Glutamatergic neuron (in vitro differentiated cells): ENCODE results near the gene RAP1GAP2. TPM values are rescaled to one million over a fixed set of nuclear protein-coding genes. Genes with fewer than 3 reads are reported as not detected.
"Not testable (repeated sequence)": the region's sequence is repeated elsewhere in the genome, so short reads cannot be mapped to it uniquely, and the experiment has no call there.

ENCODE experiments used
- DNase-seq: peaks from one replicate; pipeline ENCODE4 v3.0.0; 2022
- H3K27ac Mint-ChIP-seq: one replicate; pipeline ENCODE4 v1.8.0; 2020; ENCODE audit warnings: mild to moderate bottlenecking, mixed read lengths, inconsistent platforms; ENCODE audit not compliant: unreplicated experiment
- H3K27me3 Mint-ChIP-seq: one replicate; pipeline ENCODE4 v1.8.0; 2020; ENCODE audit warnings: mild to moderate bottlenecking, moderate library complexity, mixed read lengths, inconsistent platforms; ENCODE audit not compliant: unreplicated experiment
- H3K36me3 Mint-ChIP-seq: one replicate; pipeline ENCODE4 v1.8.0; 2020; ENCODE audit warnings: mild to moderate bottlenecking, mixed read lengths, inconsistent platforms; ENCODE audit not compliant: unreplicated experiment
- H3K4me1 Mint-ChIP-seq: one replicate; pipeline ENCODE4 v1.8.0; 2020; ENCODE audit warnings: mild to moderate bottlenecking, low read depth, mixed read lengths, inconsistent platforms; ENCODE audit not compliant: unreplicated experiment
- H3K4me3 Mint-ChIP-seq: one replicate; pipeline ENCODE4 v1.8.0; 2020; ENCODE audit warnings: mild to moderate bottlenecking, mixed read lengths, inconsistent platforms; ENCODE audit not compliant: unreplicated experiment
- H3K9me3 Mint-ChIP-seq: one replicate; pipeline ENCODE4 v1.8.0; 2020; ENCODE audit warnings: mild to moderate bottlenecking, moderate library complexity, mixed read lengths, inconsistent platforms; ENCODE audit not compliant: unreplicated experiment
- total RNA-seq: library from RNA; stranded (reverse); fragmentation: NEBNext Ultra II Directional; extraction: Animal tissue kit (Norgen Biotek cat#: 25700); gene quantifications from one replicate; pipeline ENCODE4 v1.2.1, GENCODE V29; 2021; ENCODE audit not compliant: unreplicated experiment
- TF ChIP-seq, protein P1 (sequence below): fragments of 200-600 bp; sonication (generic); IDR thresholded peaks from one replicate; pipeline ENCODE4 v1.5.0; 2021; ENCODE audit not compliant: partially characterized antibody, unreplicated experiment

The RAP1GAP2 gene
- total RNA-seq, 1 donor from 2014 or later: 86.0 TPM

DNA sequence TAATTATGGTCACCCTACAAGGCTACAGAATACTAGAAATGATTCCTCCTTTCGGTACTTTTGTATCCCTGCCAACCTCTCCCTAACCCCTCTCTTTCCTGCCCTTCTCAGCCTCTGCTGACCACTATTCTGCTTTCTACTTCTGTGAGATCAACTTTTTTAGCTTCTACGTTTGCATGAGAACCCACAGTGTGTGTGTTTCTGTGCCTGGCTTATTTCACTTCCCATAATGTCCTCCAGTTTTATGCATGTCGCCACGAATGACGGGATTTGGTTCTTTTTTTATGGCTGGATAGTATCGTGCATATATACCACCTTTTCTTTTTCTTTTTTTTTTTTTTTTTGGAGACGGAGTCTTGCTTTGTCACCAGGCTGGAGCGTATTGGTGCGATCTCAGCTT is 92.1 kb downstream of the RAP1GAP2 start:
- peaks cover 5% of the 10 kb centered on the region for H3K36me3 Mint-ChIP-seq
- H3K27ac Mint-ChIP-seq: peak overlapping the region; percentile 49
- H3K9me3 Mint-ChIP-seq: no peaks in the 10 kb centered on the region
- H3K4me1 Mint-ChIP-seq: peaks cover 35% of the 10 kb centered on the region
- TF ChIP-seq, protein P1, sequence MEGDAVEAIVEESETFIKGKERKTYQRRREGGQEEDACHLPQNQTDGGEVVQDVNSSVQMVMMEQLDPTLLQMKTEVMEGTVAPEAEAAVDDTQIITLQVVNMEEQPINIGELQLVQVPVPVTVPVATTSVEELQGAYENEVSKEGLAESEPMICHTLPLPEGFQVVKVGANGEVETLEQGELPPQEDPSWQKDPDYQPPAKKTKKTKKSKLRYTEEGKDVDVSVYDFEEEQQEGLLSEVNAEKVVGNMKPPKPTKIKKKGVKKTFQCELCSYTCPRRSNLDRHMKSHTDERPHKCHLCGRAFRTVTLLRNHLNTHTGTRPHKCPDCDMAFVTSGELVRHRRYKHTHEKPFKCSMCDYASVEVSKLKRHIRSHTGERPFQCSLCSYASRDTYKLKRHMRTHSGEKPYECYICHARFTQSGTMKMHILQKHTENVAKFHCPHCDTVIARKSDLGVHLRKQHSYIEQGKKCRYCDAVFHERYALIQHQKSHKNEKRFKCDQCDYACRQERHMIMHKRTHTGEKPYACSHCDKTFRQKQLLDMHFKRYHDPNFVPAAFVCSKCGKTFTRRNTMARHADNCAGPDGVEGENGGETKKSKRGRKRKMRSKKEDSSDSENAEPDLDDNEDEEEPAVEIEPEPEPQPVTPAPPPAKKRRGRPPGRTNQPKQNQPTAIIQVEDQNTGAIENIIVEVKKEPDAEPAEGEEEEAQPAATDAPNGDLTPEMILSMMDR: no peak
- DNase-seq: no peak
- no peak overlapping the region for H3K4me3 Mint-ChIP-seq
- peaks cover 12% of the 10 kb centered on the region for H3K27me3 Mint-ChIP-seq

- TF ChIP-seq, protein P1: no peak
- Mint-ChIP-seq H3K27ac (no peak overlapping the region), H3K4me1 (peaks cover 27% of the 10 kb centered on the region)
These were observed 93.0 kb downstream of the RAP1GAP2 start for GRCh38 chr17:2889256-2889655.

DNA sequence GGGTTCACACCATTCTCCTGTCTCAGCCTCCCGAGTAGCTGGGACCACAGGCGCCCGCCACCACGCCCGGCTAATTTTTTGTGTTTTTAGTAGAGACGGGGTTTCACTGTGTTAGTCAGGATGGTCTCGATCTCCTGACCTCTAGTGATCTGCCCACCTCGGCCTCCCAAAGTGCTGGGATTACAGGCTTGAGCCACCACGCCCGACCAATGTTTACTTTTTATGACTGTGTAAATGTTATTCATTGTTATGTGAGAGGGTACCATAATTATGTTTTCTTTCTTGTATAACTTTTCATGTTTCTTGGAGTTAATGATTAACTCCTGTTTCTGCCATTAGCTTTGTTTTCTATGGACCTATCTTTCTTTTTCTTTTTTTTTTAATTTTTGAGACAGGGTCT is 94.5 kb downstream of the RAP1GAP2 start:
- H3K4me3 Mint-ChIP-seq, H3K9me3 Mint-ChIP-seq, H3K27me3 Mint-ChIP-seq, H3K27ac Mint-ChIP-seq, DNase-seq, H3K36me3 Mint-ChIP-seq: not testable (repeated sequence)
- peaks cover 23% of the 10 kb centered on the region for H3K4me1 Mint-ChIP-seq

More at GRCh38 chr17:2889256-2889655, 93.0 kb downstream of the RAP1GAP2 start:
- Mint-ChIP-seq H3K36me3 (peaks cover 5% of the 10 kb centered on the region), H3K27me3 (peaks cover 6% of the 10 kb centered on the region), H3K9me3 (no peaks in the 10 kb centered on the region), H3K4me3 (no peak overlapping the region)
- DNase-seq: no peak

DNA sequence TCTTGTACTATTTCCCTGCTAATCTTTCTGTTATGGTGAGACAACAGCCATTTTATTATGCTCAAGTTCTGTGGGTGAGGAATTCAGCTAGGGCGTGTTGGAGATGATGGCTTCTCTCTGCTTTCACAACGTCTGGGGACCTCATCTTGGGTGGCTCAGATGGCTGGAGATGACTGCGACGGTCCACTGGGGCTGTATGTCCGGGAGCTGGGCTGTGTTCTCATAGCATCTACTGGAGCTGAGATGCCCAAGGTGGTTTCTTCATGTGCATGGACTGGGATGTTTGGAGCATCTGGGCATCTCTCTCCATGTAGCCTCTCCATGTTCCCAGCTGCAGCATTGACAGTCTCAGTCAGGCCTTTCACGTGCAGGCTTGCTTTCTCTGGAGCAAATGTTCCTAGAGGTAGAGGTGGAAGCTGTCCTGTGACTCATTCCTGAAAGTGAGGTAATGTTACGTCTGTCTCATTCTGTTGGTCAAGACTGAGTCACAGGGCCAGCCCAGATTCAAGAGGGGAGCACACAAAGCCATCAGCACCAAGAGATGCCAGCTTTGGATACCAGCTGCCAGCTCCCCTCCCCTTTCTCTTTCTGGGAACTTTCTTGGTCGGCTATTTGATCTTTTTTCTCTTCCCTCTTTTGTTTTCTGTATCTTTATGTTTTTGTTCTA is 96.2 kb downstream of the RAP1GAP2 start:
- H3K4me3 Mint-ChIP-seq: no peak overlapping the region
- TF ChIP-seq, protein P1: no peak
- DNase-seq: no peak
- peak overlapping the region; percentile 34 for H3K27ac Mint-ChIP-seq
- H3K36me3 Mint-ChIP-seq: peaks cover 10% of the 10 kb centered on the region
- peaks cover 2% of the 10 kb centered on the region for H3K9me3 Mint-ChIP-seq
- H3K4me1 Mint-ChIP-seq: peaks cover 22% of the 10 kb centered on the region
- H3K27me3 Mint-ChIP-seq: peaks cover 9% of the 10 kb centered on the region

DNA sequence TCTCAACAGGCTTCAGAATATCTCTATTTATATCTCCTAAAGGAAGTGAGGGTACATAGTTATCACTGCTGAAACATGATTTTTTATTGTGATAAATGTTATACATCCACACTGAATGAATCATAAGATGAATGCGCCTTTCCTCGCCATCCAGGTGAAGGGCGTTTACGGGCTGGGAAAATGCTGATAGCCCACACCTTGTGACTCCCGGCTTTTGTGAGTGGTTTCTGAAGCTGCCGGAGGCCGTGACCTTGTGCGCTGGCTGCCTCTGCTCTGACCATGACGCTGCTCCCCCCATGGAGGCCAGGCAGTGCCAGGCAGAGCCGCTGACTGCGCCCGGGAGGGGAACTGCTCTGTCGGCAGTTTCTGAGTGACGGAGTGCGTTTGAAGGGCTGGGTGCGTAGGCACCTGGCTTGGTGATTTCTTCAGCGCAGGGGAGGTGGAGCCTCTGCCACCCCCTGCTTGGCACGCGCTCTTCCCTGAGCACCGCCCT is 97.2 kb downstream of the RAP1GAP2 start:
- Mint-ChIP-seq H3K4me1 (peaks cover 22% of the 10 kb centered on the region), H3K4me3 (no peak overlapping the region)
- no peak for DNase-seq

More for the DNA sequence above, 97.2 kb downstream of the RAP1GAP2 start:
- Mint-ChIP-seq H3K9me3 (peaks cover 4% of the 10 kb centered on the region), H3K27ac (no peak overlapping the region), H3K27me3 (peaks cover 6% of the 10 kb centered on the region), H3K36me3 (peaks cover 5% of the 10 kb centered on the region)
- TF ChIP-seq, protein P1: no peak
